ENCODE results near the gene DNAJC2. TPM values are rescaled to one million over a fixed set of nuclear protein-coding genes. Genes with fewer than 3 reads are reported as not detected.
A peak's percentile ranks its signal among the peaks of the same experiment; 100 is the strongest.
"Not testable (repeated sequence)": the region's sequence is repeated elsewhere in the genome, so short reads cannot be mapped to it uniquely, and the experiment has no call there.

Gene DNAJC2
- total RNA-seq, 1 donor from 2014 or later: 41.0 TPM

DNA sequence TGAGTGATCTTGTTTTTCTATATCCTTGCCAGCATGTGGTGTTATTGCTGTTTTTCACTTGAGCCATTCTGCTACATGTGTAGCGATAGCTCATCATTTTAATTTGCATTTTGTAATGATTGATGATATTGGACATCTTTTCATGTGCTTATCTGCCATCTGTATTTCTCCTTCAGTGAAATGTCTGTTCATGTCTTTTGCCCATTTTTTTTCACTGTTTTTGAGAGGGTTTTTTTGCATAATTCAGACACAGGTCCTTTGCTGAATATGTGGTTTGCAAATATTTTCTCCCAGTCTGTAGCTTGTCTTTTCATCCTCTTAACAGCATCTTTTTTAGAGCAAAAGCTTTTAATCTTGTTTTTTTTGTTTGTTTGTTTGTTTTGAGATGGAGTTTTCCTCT is 51.0 kb downstream of the DNAJC2 start:
- Histone ChIP-seq H2AFZ (replicated peaks) (no peak overlapping the region), H3K4me2 (no peak overlapping the region), H3K27ac (no peak overlapping the region), H3K79me2 (ENCODE audit: low read depth) (peaks cover 12% of the 10 kb centered on the region), H3K4me3 (no peak overlapping the region), H3K27me3 (peaks cover 9% of the 10 kb centered on the region), H3K9ac (no peak overlapping the region), H3F3A (ENCODE audit: low read depth) (no peaks in the 10 kb centered on the region), H3K36me3 (no peaks in the 10 kb centered on the region), H3K4me1 (peaks cover 4% of the 10 kb centered on the region), H3K9me3 (ENCODE audit: low read depth) (no peaks in the 10 kb centered on the region), H4K20me1 (ENCODE audit: low read depth) (peaks cover 5% of the 10 kb centered on the region)
- no peak for DNase-seq (ENCODE audit: low spot score)
- no peak overlapping the region for H3K4me3 Mint-ChIP-seq
- H3K4me1 Mint-ChIP-seq: peaks cover 12% of the 10 kb centered on the region
- H3K27me3 Mint-ChIP-seq (ENCODE audit: insufficient read depth, low read depth): no peaks in the 10 kb centered on the region
- no peaks in the 10 kb centered on the region for H3K36me3 Mint-ChIP-seq
- no peaks in the 10 kb centered on the region for H3K9me3 Mint-ChIP-seq
- TF ChIP-seq EZH2 (IDR thresholded peaks at IDR 0.05) (no peak), EZH2phosphoT487 (IDR thresholded peaks at IDR 0.05) (no peak)
- TF ChIP-seq, protein P1, sequence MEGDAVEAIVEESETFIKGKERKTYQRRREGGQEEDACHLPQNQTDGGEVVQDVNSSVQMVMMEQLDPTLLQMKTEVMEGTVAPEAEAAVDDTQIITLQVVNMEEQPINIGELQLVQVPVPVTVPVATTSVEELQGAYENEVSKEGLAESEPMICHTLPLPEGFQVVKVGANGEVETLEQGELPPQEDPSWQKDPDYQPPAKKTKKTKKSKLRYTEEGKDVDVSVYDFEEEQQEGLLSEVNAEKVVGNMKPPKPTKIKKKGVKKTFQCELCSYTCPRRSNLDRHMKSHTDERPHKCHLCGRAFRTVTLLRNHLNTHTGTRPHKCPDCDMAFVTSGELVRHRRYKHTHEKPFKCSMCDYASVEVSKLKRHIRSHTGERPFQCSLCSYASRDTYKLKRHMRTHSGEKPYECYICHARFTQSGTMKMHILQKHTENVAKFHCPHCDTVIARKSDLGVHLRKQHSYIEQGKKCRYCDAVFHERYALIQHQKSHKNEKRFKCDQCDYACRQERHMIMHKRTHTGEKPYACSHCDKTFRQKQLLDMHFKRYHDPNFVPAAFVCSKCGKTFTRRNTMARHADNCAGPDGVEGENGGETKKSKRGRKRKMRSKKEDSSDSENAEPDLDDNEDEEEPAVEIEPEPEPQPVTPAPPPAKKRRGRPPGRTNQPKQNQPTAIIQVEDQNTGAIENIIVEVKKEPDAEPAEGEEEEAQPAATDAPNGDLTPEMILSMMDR (IDR thresholded peaks at IDR 0.05): no peak
- H3K27ac Mint-ChIP-seq: no peak overlapping the region

DNA sequence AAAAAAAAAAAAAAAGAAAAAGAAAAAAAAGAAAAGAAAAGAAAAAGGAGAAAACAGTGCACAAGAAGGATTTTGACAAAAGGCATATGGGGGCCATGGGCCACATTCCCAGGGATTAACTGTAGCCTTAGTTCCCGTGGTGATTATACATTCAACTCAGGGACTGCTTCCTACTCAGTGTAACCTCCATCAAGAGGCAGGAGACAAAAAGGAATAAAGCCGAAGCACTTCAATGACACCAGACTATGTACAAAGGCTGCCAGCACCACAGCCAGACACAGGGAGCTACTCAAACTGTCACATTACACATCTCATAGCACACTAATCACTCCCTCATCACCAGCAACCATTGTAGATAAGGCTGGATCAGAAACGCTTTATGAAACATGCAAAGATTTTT is 52.4 kb downstream of the DNAJC2 start:
- H3K4me1 Mint-ChIP-seq: peaks cover 5% of the 10 kb centered on the region
- peak overlapping the region; percentile 46 for H3K4me3 Mint-ChIP-seq
- no peak for TF ChIP-seq EZH2 (IDR thresholded peaks at IDR 0.05)
- TF ChIP-seq, protein P1 (IDR thresholded peaks at IDR 0.05): no peak
- no peak for TF ChIP-seq EZH2phosphoT487 (IDR thresholded peaks at IDR 0.05)
- H3K27me3 ChIP-seq: peaks cover 14% of the 10 kb centered on the region
- H3K4me3 ChIP-seq: no peak overlapping the region
- DNase-seq (ENCODE audit: low spot score): peak; percentile 33
- no peak overlapping the region for H3K9ac ChIP-seq
- no peak overlapping the region for H3K4me2 ChIP-seq
- no peaks in the 10 kb centered on the region for H3K9me3 Mint-ChIP-seq
- no peaks in the 10 kb centered on the region for H3K4me1 ChIP-seq
- no peaks in the 10 kb centered on the region for H3K36me3 Mint-ChIP-seq
- H2AFZ ChIP-seq (replicated peaks): no peak overlapping the region
- no peaks in the 10 kb centered on the region for H4K20me1 ChIP-seq (ENCODE audit: low read depth)
- no peaks in the 10 kb centered on the region for H3K9me3 ChIP-seq (ENCODE audit: low read depth)
- H3K79me2 ChIP-seq (ENCODE audit: low read depth): no peaks in the 10 kb centered on the region
- no peaks in the 10 kb centered on the region for H3F3A ChIP-seq (ENCODE audit: low read depth)
- no peak overlapping the region for H3K27ac Mint-ChIP-seq
- no peak overlapping the region for H3K27ac ChIP-seq
- H3K27me3 Mint-ChIP-seq (ENCODE audit: insufficient read depth, low read depth): no peaks in the 10 kb centered on the region
- H3K36me3 ChIP-seq: no peaks in the 10 kb centered on the region

DNA sequence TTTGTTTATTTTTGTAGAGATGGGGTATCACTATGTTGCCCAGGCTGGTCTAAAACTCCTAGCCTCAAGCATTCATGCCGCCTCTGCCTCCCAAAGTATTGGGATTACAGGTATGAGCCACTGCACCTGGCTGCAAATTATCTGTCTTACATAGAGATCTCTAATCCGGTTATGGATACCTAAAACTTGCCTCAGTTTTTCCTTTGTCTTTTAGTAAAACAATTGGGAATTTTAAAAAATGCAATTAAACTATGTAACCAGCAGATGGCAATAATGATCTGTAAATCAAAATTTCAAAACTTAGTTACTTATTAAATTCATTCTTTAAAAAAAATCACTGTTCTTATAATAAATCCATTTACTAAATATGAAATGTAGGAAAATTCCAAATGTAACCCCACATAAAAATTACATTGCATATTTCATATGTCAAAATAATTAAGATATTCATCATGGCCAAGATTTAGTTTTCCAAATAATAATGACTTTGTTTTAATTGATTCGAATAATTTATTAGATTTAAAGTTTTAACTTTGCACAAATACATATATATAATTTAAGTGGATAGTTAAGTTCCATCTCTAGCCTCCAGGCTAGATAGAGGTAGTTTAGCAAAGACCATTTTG is 61.7 kb downstream of the DNAJC2 start:
- H3K4me1 Mint-ChIP-seq: peaks cover 16% of the 10 kb centered on the region
- not testable (repeated sequence) for H3K27ac ChIP-seq; H2AFZ ChIP-seq (replicated peaks); H3K4me3 Mint-ChIP-seq; H3K36me3 ChIP-seq; H3K9me3 Mint-ChIP-seq; H4K20me1 ChIP-seq (ENCODE audit: low read depth); H3K79me2 ChIP-seq (ENCODE audit: low read depth); H3K9ac ChIP-seq; DNase-seq (ENCODE audit: low spot score); H3K4me2 ChIP-seq; H3K9me3 ChIP-seq (ENCODE audit: low read depth); H3K27me3 Mint-ChIP-seq (ENCODE audit: insufficient read depth, low read depth); H3K27ac Mint-ChIP-seq; H3K4me3 ChIP-seq; H3F3A ChIP-seq (ENCODE audit: low read depth); H3K4me1 ChIP-seq; H3K36me3 Mint-ChIP-seq
- TF ChIP-seq, protein P1 (IDR thresholded peaks at IDR 0.05): peak; percentile 25
- H3K27me3 ChIP-seq: peaks cover 53% of the 10 kb centered on the region
